Panc1 (cell line): ENCODE measurements around the gene IP6K1. TPM values are rescaled to one million over a fixed set of nuclear protein-coding genes. Genes with fewer than 3 reads are reported as not detected.
A peak's percentile ranks its signal among the peaks of the same experiment; 100 is the strongest.

Experiments used
- ATAC-seq: fragments of 200-7000 bp; cut with Tn5 transposase; 2 replicates; pipeline ENCODE4 v1.9.1; 2020; ENCODE audit warnings: mild to moderate bottlenecking, moderate library complexity
- BruUV-seq: library from RNA; stranded (reverse); fragments of 400-500 nt; replicated peaks from 2 replicates; lab custom pipeline; 2021; lab: Mats Ljungman, UMichigan
- CTCF ChIA-PET: fragments of 300-600 bp; sonication (Branson Sonifier 250); formaldehyde crosslinking; loops from one replicate; lab custom pipeline; 2022; ENCODE audit warnings: antibody characterized with exemption; lab: Charles Lee
- POLR2A ChIA-PET: fragments of 300-600 bp; sonication (Branson Sonifier 250); formaldehyde crosslinking; loops from one replicate; lab custom pipeline; 2022; ENCODE audit warnings: antibody characterized with exemption; lab: Charles Lee
- DNase-seq: peaks from one replicate; pipeline ENCODE4 v3.0.0-alpha.2; 2010; ENCODE audit warnings: low read depth, low spot score
- H3K27ac ChIP-seq: 2 replicates; pipeline ENCODE4 v1.5.1; 2011; ENCODE audit warnings: mild to moderate bottlenecking, low read length, inconsistent platforms
- H3K27me3 ChIP-seq: fragments of 200-500 bp; sonication (Bioruptor generic); 2 replicates; pipeline ENCODE4 v1.6.0; 2014; ENCODE audit warnings: low read length, inconsistent platforms; ENCODE audit not compliant: control insufficient read depth, insufficient read depth
- H3K36me3 ChIP-seq: fragments of 200-500 bp; sonication (Bioruptor generic); 2 replicates; pipeline ENCODE4 v1.5.1; 2014; ENCODE audit warnings: inconsistent platforms, mild to moderate bottlenecking, low read length, moderate library complexity; ENCODE audit not compliant: control insufficient read depth, insufficient read depth
- H3K4me1 ChIP-seq: 2 replicates; pipeline ENCODE4 v1.5.1; 2011; ENCODE audit warnings: inconsistent platforms, mild to moderate bottlenecking, low read length, moderate library complexity; ENCODE audit not compliant: control insufficient read depth, insufficient read depth
- H3K4me3 ChIP-seq, 2 experiments: 2 replicates each; pipeline ENCODE4 v1.5.1; 2011 to 2012; ENCODE audit warnings: low read depth in 2 of 2, low read length in 2 of 2, mild to moderate bottlenecking in 2 of 2, inconsistent platforms in 1 of 2, moderate library complexity in 1 of 2
- H3K9me3 ChIP-seq: fragments of 200-500 bp; sonication (Bioruptor generic); 2 replicates; pipeline ENCODE4 v1.5.1; 2014; ENCODE audit warnings: low read depth, mild to moderate bottlenecking, inconsistent platforms, low read length, moderate library complexity; ENCODE audit not compliant: control insufficient read depth, insufficient read depth
- CTCF ChIP-seq: fragments of 450-650 bp; IDR thresholded peaks from 2 replicates; pipeline ENCODE4 v1.5.1; 2017; ENCODE audit warnings: mild to moderate bottlenecking
- POLR2AphosphoS5 ChIP-seq: IDR thresholded peaks from 2 replicates; pipeline ENCODE4 v1.6.1; 2012; ENCODE audit warnings: mild to moderate bottlenecking, low read depth, low read length, moderate library complexity
- REST ChIP-seq, 2 experiments: IDR thresholded peaks; 2 replicates each; pipeline ENCODE4 v1.6.1; 2011 to 2012; ENCODE audit warnings: low read depth in 2 of 2, control low read depth in 1 of 2, low read length in 1 of 2, mild to moderate bottlenecking in 1 of 2, moderate library complexity in 1 of 2; ENCODE audit not compliant: insufficient read depth in 1 of 2
- SIN3A ChIP-seq: IDR thresholded peaks from 2 replicates; pipeline ENCODE4 v1.6.1; 2012; ENCODE audit warnings: low read depth, mild to moderate bottlenecking, low read length, moderate library complexity, borderline replicate concordance; ENCODE audit not compliant: insufficient read depth
- TCF7L2 ChIP-seq: IDR thresholded peaks from 2 replicates; pipeline ENCODE4 v1.6.1; 2011; ENCODE audit warnings: mild to moderate bottlenecking, low read depth, low read length, inconsistent platforms
- in situ Hi-C: cut with HindIII; loops from 2 replicates; pipeline ENCODE4 v1.10.0; 2016; ENCODE audit warnings: low sequenced_read_pairs, low pct_unique_long_range_greater_than_20kb
- intact Hi-C: fragments of 100-400 bp; cut with micrococcal nuclease; formaldehyde crosslinking; loops from one replicate; pipeline ENCODE4 v1.10.0; 2022; ENCODE audit not compliant: unreplicated experiment
- total RNA-seq: library from RNA; stranded (reverse); gene quantifications from one replicate; pipeline ENCODE4 v1.2.1, GENCODE V29; 2021; ENCODE audit not compliant: unreplicated experiment

IP6K1 gene
- total RNA-seq, 1 experiment from 2014 or later, result 39.8 TPM

GRCh38 chr3:49703956-49704355 is 82.4 kb downstream of the IP6K1 start:
- ChIA-PET POLR2A (no interaction called here), CTCF (no interaction called here)

GRCh38 chr3:49703443-49703927 is 82.9 kb downstream of the IP6K1 start:
- DNase-seq, result peak; percentile 30
- intact Hi-C loops (no loop called here), in situ Hi-C loops (no loop called here)
- Histone ChIP-seq H3K27ac (no peak overlapping the region), H3K4me1 (no peaks in the 10 kb centered on the region), H3K27me3 (no peaks in the 10 kb centered on the region), H3K36me3 (no peaks in the 10 kb centered on the region), H3K9me3 (no peaks in the 10 kb centered on the region), H3K4me3 (no peak overlapping the region)
- ChIA-PET CTCF (no interaction called here), POLR2A (no interaction called here)
- no peak for TF ChIP-seq TCF7L2
- peak; percentile 89 for TF ChIP-seq CTCF
- TF ChIP-seq SIN3A, result no peak
- no TSS peak for BruUV-seq
- ATAC-seq, result peak; percentile 92

More at GRCh38 chr3:49703956-49704355, 82.4 kb downstream of the IP6K1 start:
- BruUV-seq, result no TSS peak
- no peaks in the 10 kb centered on the region for H3K4me1 ChIP-seq
- intact Hi-C loops, result no loop called here
- H3K4me3 ChIP-seq, result no peak overlapping the region
- H3K9me3 ChIP-seq, result no peaks in the 10 kb centered on the region
- no peaks in the 10 kb centered on the region for H3K27me3 ChIP-seq
- H3K27ac ChIP-seq, result no peak overlapping the region
- ATAC-seq (no peak), DNase-seq (no peak)
- TF ChIP-seq CTCF (no peak), POLR2AphosphoS5 (no peak), SIN3A (no peak), REST (IDR thresholded peaks at IDR 0.05; ENCODE audit: insufficient read depth in 1 of 2, low read depth in 2 of 2, low read length in 1 of 2) (no peak), TCF7L2 (no peak)
- H3K36me3 ChIP-seq, result no peaks in the 10 kb centered on the region
- in situ Hi-C loops, result no loop called here
